H9 (cell line): ENCODE results near the gene NDUFB3. TPM values are rescaled to one million over a fixed set of nuclear protein-coding genes. Genes with fewer than 3 reads are reported as not detected.

Experiments used
- DNase-seq: peaks from one replicate; pipeline ENCODE4 v3.0.0-alpha.2; 2017
- H2AFZ ChIP-seq: one replicate; pipeline ENCODE4 v1.6.1; 2013; ENCODE audit warnings: mild to moderate bottlenecking, low read length, control low read depth, moderate library complexity
- H2AK5ac ChIP-seq: 2 replicates; pipeline ENCODE4 v1.6.1; 2013; ENCODE audit warnings: low read length, control low read depth, mixed read lengths; ENCODE audit not compliant: insufficient read length
- H2BK120ac ChIP-seq: one replicate; pipeline ENCODE4 v1.6.1; 2013; ENCODE audit warnings: low read depth, mild to moderate bottlenecking, low read length, control low read depth, inconsistent platforms; ENCODE audit not compliant: poor library complexity, severe bottlenecking
- H2BK12ac ChIP-seq: 2 replicates; pipeline ENCODE4 v1.6.1; 2013; ENCODE audit warnings: low read length, control low read depth, mixed read lengths, low read depth; ENCODE audit not compliant: insufficient read length
- H2BK15ac ChIP-seq: 2 replicates; pipeline ENCODE4 v1.6.1; 2013; ENCODE audit warnings: low read depth, low read length, control low read depth
- H2BK20ac ChIP-seq: one replicate; pipeline ENCODE4 v1.6.1; 2013; ENCODE audit warnings: low read depth, mild to moderate bottlenecking, low read length, control low read depth, inconsistent platforms; ENCODE audit not compliant: poor library complexity, severe bottlenecking
- H2BK5ac ChIP-seq: 2 replicates; pipeline ENCODE4 v1.6.1; 2013; ENCODE audit warnings: low read length, control low read depth, mixed read lengths; ENCODE audit not compliant: insufficient read length
- H3K14ac ChIP-seq: 2 replicates; pipeline ENCODE4 v1.6.1; 2013; ENCODE audit warnings: low read length, control low read depth; ENCODE audit not compliant: insufficient read depth
- H3K18ac ChIP-seq: 2 replicates; pipeline ENCODE4 v1.6.1; 2013; ENCODE audit warnings: low read depth, mild to moderate bottlenecking, mixed read lengths, low read length, control low read depth; ENCODE audit not compliant: insufficient read length
- H3K23ac ChIP-seq: 2 replicates; pipeline ENCODE4 v1.6.1; 2013; ENCODE audit warnings: low read length, control low read depth, mixed read lengths, low read depth; ENCODE audit not compliant: insufficient read length
- H3K23me2 ChIP-seq: 2 replicates; pipeline ENCODE4 v1.6.1; 2013; ENCODE audit warnings: low read depth, mild to moderate bottlenecking, mixed read lengths, low read length, control low read depth; ENCODE audit not compliant: insufficient read length, poor library complexity, severe bottlenecking
- H3K27ac ChIP-seq: 2 replicates; pipeline ENCODE4 v1.5.1; 2013; ENCODE audit warnings: low read length, control low read depth, mixed read lengths, low read depth; ENCODE audit not compliant: insufficient read length
- H3K27me3 ChIP-seq: 2 replicates; pipeline ENCODE4 v1.6.1; 2013; ENCODE audit warnings: low read length, control low read depth, inconsistent platforms; ENCODE audit not compliant: insufficient read depth
- H3K4ac ChIP-seq: 2 replicates; pipeline ENCODE4 v1.6.1; 2013; ENCODE audit warnings: low read depth, mild to moderate bottlenecking, control low read depth, inconsistent platforms, low read length, moderate library complexity
- H3K4me1 ChIP-seq: 2 replicates; pipeline ENCODE4 v1.6.1; 2013; ENCODE audit warnings: low read length, control low read depth, inconsistent platforms; ENCODE audit not compliant: insufficient read depth
- H3K4me2 ChIP-seq: 2 replicates; pipeline ENCODE4 v1.6.1; 2013; ENCODE audit warnings: low read length, control low read depth, mixed read lengths; ENCODE audit not compliant: insufficient read length, insufficient read depth
- H3K56ac ChIP-seq: 2 replicates; pipeline ENCODE4 v1.6.1; 2013; ENCODE audit warnings: low read depth, mild to moderate bottlenecking, mixed read lengths, low read length, control low read depth; ENCODE audit not compliant: insufficient read length
- H3K79me1 ChIP-seq: 2 replicates; pipeline ENCODE4 v1.6.1; 2013; ENCODE audit warnings: low read depth, mild to moderate bottlenecking, moderate library complexity, low read length, control low read depth, inconsistent platforms; ENCODE audit not compliant: insufficient read depth, poor library complexity, severe bottlenecking
- H3K79me2 ChIP-seq: 2 replicates; pipeline ENCODE4 v1.6.1; 2013; ENCODE audit warnings: low read length, control low read depth, inconsistent platforms; ENCODE audit not compliant: insufficient read depth
- H3K9ac ChIP-seq: 2 replicates; pipeline ENCODE4 v1.6.1; 2013; ENCODE audit warnings: low read length, control low read depth, mixed read lengths; ENCODE audit not compliant: insufficient read length; ENCODE audit errors: extremely low read depth
- H3K9me3 ChIP-seq: one replicate; pipeline ENCODE4 v1.6.1; 2013; ENCODE audit warnings: low read depth, low read length, inconsistent platforms; ENCODE audit not compliant: control insufficient read depth
- H3T11ph ChIP-seq: one replicate; pipeline ENCODE4 v1.6.1; 2013; ENCODE audit warnings: mild to moderate bottlenecking, low read length, control low read depth, inconsistent platforms
- H4K20me1 ChIP-seq: one replicate; pipeline ENCODE4 v1.6.1; 2013; ENCODE audit not compliant: control insufficient read depth, insufficient read length, insufficient read depth
- H4K5ac ChIP-seq: 2 replicates; pipeline ENCODE4 v1.6.1; 2013; ENCODE audit warnings: low read depth, mild to moderate bottlenecking, mixed read lengths, low read length, control low read depth; ENCODE audit not compliant: insufficient read length
- H4K8ac ChIP-seq: replicated peaks from 2 replicates; pipeline ENCODE4 v1.6.1; 2013; ENCODE audit warnings: low read length, control low read depth, mixed read lengths, low read depth; ENCODE audit not compliant: insufficient read length
- H4K91ac ChIP-seq: 2 replicates; pipeline ENCODE4 v1.6.1; 2013; ENCODE audit warnings: low read depth, mild to moderate bottlenecking, moderate library complexity, mixed read lengths, low read length, control low read depth; ENCODE audit not compliant: insufficient read length
- H3K27ac Mint-ChIP-seq, 3 experiments: 2 replicates in 2 of 3; 3 replicates in 1 of 3; pipeline ENCODE4 v1.8.0; 2020 to 2021; ENCODE audit warnings: mixed read lengths in 3 of 3, mild to moderate bottlenecking in 1 of 3, moderate library complexity in 1 of 3
- H3K27me3 Mint-ChIP-seq: 2 replicates; pipeline ENCODE4 v1.8.0; 2021; ENCODE audit warnings: low read depth, mild to moderate bottlenecking, moderate library complexity, mixed read lengths
- H3K36me3 Mint-ChIP-seq, 3 experiments: 2 replicates in 2 of 3; 3 replicates in 1 of 3; pipeline ENCODE4 v1.8.0; 2020 to 2021; ENCODE audit warnings: low read depth in 3 of 3, mixed read lengths in 3 of 3; ENCODE audit not compliant: insufficient read depth in 1 of 3
- H3K4me1 Mint-ChIP-seq, 2 experiments: 2 replicates each; pipeline ENCODE4 v1.8.0; 2020; ENCODE audit warnings: mixed read lengths in 2 of 2
- H3K4me3 Mint-ChIP-seq, 2 experiments: 2 replicates in 1 of 2; 3 replicates in 1 of 2; pipeline ENCODE4 v1.8.0; 2020 to 2021; ENCODE audit warnings: mild to moderate bottlenecking in 2 of 2, mixed read lengths in 2 of 2, moderate library complexity in 1 of 2
- H3K9me3 Mint-ChIP-seq, 2 experiments: 2 replicates in 1 of 2; 3 replicates in 1 of 2; pipeline ENCODE4 v1.8.0; 2020; ENCODE audit warnings: mild to moderate bottlenecking in 2 of 2, mixed read lengths in 2 of 2, moderate library complexity in 1 of 2
- WGBS: extraction: QIAGEN DNeasy Blood & Tissue Kit; methylation state at CpG from one replicate; pipeline ENCODE4 v1.1.7; 2013; ENCODE audit warnings: missing lambda C conversion rate, low lambda C conversion rate, mixed read lengths; ENCODE audit not compliant: insufficient read length; ENCODE audit errors: extremely low coverage; 5-methylcytosine and 5-hydroxymethylcytosine counted together
- total RNA-seq: library from RNA; stranded (reverse); gene quantifications from 2 replicates; pipeline ENCODE4 v1.2.1, GENCODE V29; 2021
- TF ChIP-seq, protein P1 (sequence below): fragments of 200-600 bp; sonication (generic); conservative IDR thresholded peaks from 3 replicates; pipeline ENCODE4 v1.8.0; 2021; ENCODE audit warnings: antibody characterized with exemption, mild to moderate bottlenecking

Gene NDUFB3
- total RNA-seq, 1 experiment from 2014 or later = 59.6 TPM

DNA sequence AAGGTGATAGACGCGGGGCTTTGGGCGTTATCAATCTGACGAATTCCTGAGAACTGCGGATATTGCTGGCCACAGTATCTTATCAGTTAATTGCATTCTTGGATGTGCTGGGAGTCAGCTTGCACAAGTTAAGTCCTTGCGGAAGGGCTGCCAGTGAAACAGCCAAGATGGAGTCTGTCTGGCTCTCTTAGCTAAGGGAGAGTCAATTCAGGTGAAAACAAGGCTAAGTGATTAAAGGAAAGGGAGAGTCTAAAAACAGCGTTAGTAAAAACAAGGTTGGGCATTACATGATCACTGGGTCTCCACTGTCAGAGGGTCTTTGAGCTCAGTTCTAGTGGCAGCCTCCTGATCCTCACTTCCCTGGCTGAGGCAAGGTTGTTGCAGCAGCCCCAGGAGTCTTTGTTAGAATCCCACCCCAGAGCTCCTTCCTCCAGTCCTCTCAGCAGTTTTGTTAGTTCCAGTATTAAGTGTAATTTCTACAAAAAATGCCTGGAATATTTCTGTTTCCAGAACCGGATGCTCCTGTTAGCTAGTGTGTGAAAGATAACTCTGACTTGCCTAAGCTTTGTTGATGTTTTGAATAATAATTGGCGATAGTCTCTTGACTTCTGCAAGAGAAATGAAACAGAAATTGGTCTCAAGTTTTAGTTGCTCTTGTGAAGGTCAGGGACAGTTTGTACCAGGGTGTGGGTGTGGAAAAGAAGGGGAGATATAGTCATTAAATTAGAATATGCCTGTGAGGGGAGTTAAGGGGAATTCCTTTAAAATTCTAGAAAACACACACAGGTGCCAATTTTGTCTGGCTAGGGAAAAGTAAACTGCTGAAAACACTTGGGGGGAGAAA, 54.7 kb downstream of the NDUFB3 start:
- no peak overlapping the region for H2AK5ac ChIP-seq
- no peaks in the 10 kb centered on the region for H3K79me1 ChIP-seq
- Mint-ChIP-seq H3K27me3 (no peaks in the 10 kb centered on the region; the same call in 1 of the 2 replicates), H3K9me3 (no peaks in the 10 kb centered on the region; a peak in 1 of 5 replicates), H3K4me1 (peaks cover 39 to 46% of the 10 kb centered on the region in 2 experiments), H3K4me3 (no peak overlapping the region), H3K27ac (peak overlapping the region in 1 of 3 experiments; percentile 17; a peak in 1 of 7 replicates), H3K36me3 (no peaks in the 10 kb centered on the region)
- H3K4ac ChIP-seq = no peak overlapping the region
- H3K9me3 ChIP-seq = no peaks in the 10 kb centered on the region
- H3K4me1 ChIP-seq = peaks cover 10% of the 10 kb centered on the region
- no peak overlapping the region for H3K4me2 ChIP-seq
- no peak overlapping the region for H3T11ph ChIP-seq
- H3K27me3 ChIP-seq = no peaks in the 10 kb centered on the region
- H3K9ac ChIP-seq = no peak overlapping the region
- no peak overlapping the region for H3K56ac ChIP-seq
- no peak overlapping the region for H2BK12ac ChIP-seq
- no peak overlapping the region for H3K14ac ChIP-seq
- no peaks in the 10 kb centered on the region for H4K20me1 ChIP-seq
- no peak overlapping the region for H3K23ac ChIP-seq
- no peak overlapping the region for H4K5ac ChIP-seq
- no peak overlapping the region for H3K18ac ChIP-seq
- no peak overlapping the region for H2BK120ac ChIP-seq
- no peak overlapping the region for H2AFZ ChIP-seq
- TF ChIP-seq, protein P1, sequence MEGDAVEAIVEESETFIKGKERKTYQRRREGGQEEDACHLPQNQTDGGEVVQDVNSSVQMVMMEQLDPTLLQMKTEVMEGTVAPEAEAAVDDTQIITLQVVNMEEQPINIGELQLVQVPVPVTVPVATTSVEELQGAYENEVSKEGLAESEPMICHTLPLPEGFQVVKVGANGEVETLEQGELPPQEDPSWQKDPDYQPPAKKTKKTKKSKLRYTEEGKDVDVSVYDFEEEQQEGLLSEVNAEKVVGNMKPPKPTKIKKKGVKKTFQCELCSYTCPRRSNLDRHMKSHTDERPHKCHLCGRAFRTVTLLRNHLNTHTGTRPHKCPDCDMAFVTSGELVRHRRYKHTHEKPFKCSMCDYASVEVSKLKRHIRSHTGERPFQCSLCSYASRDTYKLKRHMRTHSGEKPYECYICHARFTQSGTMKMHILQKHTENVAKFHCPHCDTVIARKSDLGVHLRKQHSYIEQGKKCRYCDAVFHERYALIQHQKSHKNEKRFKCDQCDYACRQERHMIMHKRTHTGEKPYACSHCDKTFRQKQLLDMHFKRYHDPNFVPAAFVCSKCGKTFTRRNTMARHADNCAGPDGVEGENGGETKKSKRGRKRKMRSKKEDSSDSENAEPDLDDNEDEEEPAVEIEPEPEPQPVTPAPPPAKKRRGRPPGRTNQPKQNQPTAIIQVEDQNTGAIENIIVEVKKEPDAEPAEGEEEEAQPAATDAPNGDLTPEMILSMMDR = no peak
- no peak overlapping the region for H2BK5ac ChIP-seq
- H3K79me2 ChIP-seq = no peaks in the 10 kb centered on the region
- no peak overlapping the region for H3K27ac ChIP-seq
- DNase-seq = no peak
- H2BK20ac ChIP-seq = no peak overlapping the region
- no peak overlapping the region for H2BK15ac ChIP-seq
- H3K23me2 ChIP-seq = no peaks in the 10 kb centered on the region
- no peak overlapping the region for H4K91ac ChIP-seq
- no CpG with 5 or more reads among the region's 9 CpGs for WGBS
- H4K8ac ChIP-seq = no peak overlapping the region
